Body of pancreas (tissue), 4 donors: ENCODE results near the gene DCLK3.

Experiments used
- POLR2A ChIP-seq, 3 donors: fragments of 450-650 bp; IDR thresholded peaks; one replicate each; pipeline ENCODE4 v1.6.1; 2016; ENCODE audit warnings: antibody characterized with exemption in 3 of 3, mild to moderate bottlenecking in 2 of 3
- TF ChIP-seq, protein P1 (sequence below), 7 experiments: fragments of 450-650 bp in 4 of 7; fragments of 200-600 bp in 3 of 7; sonication (generic) in 3 of 7; IDR thresholded peaks; one replicate each; pipeline ENCODE4 v1.5.1; 2016 to 2019; ENCODE audit warnings: antibody characterized with exemption in 7 of 7

DNA sequence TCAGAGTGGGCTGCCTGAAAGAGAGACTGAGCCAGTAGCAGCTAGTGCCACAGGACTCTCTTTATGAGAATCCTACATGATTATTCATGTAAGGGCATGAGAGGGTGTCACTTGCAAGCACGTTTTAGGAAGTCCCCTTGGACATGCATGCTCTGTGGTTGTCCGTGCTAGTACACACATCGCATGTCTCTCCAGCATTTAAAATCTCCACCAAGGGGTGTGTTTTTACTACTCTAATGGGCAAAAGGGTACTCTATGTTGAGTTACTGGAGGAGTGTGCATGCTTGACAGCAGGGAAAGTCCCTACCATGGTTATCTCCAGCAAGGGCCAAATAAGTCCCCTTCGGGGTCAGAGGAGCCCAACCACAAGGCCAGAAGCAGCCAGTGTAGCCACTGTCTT lies 70.7 kb downstream of the DCLK3 start:
- TF ChIP-seq, protein P1, sequence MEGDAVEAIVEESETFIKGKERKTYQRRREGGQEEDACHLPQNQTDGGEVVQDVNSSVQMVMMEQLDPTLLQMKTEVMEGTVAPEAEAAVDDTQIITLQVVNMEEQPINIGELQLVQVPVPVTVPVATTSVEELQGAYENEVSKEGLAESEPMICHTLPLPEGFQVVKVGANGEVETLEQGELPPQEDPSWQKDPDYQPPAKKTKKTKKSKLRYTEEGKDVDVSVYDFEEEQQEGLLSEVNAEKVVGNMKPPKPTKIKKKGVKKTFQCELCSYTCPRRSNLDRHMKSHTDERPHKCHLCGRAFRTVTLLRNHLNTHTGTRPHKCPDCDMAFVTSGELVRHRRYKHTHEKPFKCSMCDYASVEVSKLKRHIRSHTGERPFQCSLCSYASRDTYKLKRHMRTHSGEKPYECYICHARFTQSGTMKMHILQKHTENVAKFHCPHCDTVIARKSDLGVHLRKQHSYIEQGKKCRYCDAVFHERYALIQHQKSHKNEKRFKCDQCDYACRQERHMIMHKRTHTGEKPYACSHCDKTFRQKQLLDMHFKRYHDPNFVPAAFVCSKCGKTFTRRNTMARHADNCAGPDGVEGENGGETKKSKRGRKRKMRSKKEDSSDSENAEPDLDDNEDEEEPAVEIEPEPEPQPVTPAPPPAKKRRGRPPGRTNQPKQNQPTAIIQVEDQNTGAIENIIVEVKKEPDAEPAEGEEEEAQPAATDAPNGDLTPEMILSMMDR (IDR thresholded peaks at IDR 0.05), result no peak
- TF ChIP-seq POLR2A (IDR thresholded peaks at IDR 0.05), result no peak
